ENCODE measurements around the gene GRID2.

- TF ChIP-seq, protein P1, sequence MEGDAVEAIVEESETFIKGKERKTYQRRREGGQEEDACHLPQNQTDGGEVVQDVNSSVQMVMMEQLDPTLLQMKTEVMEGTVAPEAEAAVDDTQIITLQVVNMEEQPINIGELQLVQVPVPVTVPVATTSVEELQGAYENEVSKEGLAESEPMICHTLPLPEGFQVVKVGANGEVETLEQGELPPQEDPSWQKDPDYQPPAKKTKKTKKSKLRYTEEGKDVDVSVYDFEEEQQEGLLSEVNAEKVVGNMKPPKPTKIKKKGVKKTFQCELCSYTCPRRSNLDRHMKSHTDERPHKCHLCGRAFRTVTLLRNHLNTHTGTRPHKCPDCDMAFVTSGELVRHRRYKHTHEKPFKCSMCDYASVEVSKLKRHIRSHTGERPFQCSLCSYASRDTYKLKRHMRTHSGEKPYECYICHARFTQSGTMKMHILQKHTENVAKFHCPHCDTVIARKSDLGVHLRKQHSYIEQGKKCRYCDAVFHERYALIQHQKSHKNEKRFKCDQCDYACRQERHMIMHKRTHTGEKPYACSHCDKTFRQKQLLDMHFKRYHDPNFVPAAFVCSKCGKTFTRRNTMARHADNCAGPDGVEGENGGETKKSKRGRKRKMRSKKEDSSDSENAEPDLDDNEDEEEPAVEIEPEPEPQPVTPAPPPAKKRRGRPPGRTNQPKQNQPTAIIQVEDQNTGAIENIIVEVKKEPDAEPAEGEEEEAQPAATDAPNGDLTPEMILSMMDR (IDR thresholded peaks at IDR 0.05): no peak
- TF ChIP-seq POLR2A (IDR thresholded peaks at IDR 0.05) (no peak), POLR2AphosphoS5 (IDR thresholded peaks at IDR 0.05; ENCODE audit: insufficient read depth in 1 of 2, low read depth in 1 of 2) (no peak)
Measured at GRCh38 chr4:92994727-92995126, 691.0 kb downstream of the GRID2 start.
